Vagina (tissue), 2 donors: ENCODE measurements around the gene CHRM1.

Experiments used
- POLR2AphosphoS5 ChIP-seq, 2 donors: sonication (generic); formaldehyde crosslinking; IDR thresholded peaks; one replicate each; pipeline ENCODE4 v1.9.0; 2017; ENCODE audit warnings: antibody characterized with exemption in 2 of 2, mild to moderate bottlenecking in 2 of 2, low read depth in 1 of 2; ENCODE audit not compliant: insufficient read depth in 1 of 2
- TF ChIP-seq, protein P1 (sequence below), 3 experiments: fragments of 450-650 bp in 2 of 3; fragments of 200-600 bp in 1 of 3; sonication (generic) in 1 of 3; IDR thresholded peaks; one replicate each; pipeline ENCODE4 v1.5.1; 2017 to 2019; ENCODE audit warnings: antibody characterized with exemption in 3 of 3, mild to moderate bottlenecking in 2 of 3, moderate library complexity in 2 of 3

DNA sequence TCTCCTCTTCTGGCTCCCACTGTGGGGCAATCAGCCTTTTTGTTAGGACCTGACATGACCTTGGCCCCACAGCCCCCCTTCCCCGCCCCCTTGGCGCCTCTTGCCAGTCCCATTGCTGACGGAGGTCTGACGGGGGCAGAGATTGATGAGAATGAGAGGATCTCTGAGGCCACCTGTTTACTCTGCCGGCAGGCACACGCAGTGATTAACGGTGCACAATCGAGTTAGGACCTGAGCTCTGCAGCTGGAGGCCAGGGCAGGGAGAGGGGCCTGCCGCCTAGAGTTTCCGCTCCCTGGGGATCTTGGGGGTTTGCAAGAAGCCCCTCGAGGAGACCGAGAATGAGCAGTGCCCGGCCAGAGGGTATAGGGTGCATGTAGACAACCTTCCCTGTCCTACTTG, 6.8 kb upstream of the CHRM1 start:
- TF ChIP-seq POLR2AphosphoS5 (IDR thresholded peaks at IDR 0.05; ENCODE audit: insufficient read depth in 1 of 2, low read depth in 1 of 2) = no peak
- TF ChIP-seq, protein P1, sequence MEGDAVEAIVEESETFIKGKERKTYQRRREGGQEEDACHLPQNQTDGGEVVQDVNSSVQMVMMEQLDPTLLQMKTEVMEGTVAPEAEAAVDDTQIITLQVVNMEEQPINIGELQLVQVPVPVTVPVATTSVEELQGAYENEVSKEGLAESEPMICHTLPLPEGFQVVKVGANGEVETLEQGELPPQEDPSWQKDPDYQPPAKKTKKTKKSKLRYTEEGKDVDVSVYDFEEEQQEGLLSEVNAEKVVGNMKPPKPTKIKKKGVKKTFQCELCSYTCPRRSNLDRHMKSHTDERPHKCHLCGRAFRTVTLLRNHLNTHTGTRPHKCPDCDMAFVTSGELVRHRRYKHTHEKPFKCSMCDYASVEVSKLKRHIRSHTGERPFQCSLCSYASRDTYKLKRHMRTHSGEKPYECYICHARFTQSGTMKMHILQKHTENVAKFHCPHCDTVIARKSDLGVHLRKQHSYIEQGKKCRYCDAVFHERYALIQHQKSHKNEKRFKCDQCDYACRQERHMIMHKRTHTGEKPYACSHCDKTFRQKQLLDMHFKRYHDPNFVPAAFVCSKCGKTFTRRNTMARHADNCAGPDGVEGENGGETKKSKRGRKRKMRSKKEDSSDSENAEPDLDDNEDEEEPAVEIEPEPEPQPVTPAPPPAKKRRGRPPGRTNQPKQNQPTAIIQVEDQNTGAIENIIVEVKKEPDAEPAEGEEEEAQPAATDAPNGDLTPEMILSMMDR (IDR thresholded peaks at IDR 0.05) = no peak
